PC-3 (cell line): ENCODE results near the gene TMEM63B.

ENCODE experiments used
- CTCF ChIP-seq: fragments of 300-600 bp; sonication (generic); conservative IDR thresholded peaks from 2 replicates; pipeline ENCODE4 v1.5.1; 2017; ENCODE audit warnings: antibody characterized with exemption, low read depth, mild to moderate bottlenecking, low read length
- EZH2 ChIP-seq: fragments of 300-600 bp; sonication (generic); IDR thresholded peaks from one replicate; pipeline ENCODE4 v1.6.1; 2017; ENCODE audit warnings: antibody characterized with exemption, mild to moderate bottlenecking, low read length; ENCODE audit not compliant: unreplicated experiment

DNA sequence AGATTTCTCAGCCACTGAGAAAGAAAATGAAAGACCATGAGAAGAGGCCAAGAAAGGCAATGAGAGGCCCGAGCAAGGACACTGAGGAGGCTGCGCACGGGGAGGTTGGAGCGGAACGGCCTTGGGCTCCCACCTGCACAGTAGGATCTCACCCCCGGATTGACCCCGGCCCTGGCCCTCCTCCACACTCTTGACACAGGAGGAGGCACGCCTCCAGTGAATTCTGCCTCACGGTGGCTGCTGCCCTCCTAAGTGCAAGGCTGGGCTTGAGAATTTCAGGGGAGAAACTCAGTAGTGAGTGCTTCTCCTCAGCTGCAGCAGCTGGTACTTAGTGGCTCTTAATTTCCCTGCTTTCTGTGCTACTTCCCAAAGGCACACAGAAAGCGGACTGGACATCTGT lies 18.1 kb upstream of the TMEM63B start:
- TF ChIP-seq CTCF = no peak
- no peak for TF ChIP-seq EZH2
